Body of pancreas (tissue), 4 donors: ENCODE measurements around the gene MYO16. TPM values are rescaled to one million over a fixed set of nuclear protein-coding genes. Genes with fewer than 3 reads are reported as not detected.

Experiments used
- ATAC-seq: fragments of 150-250 bp; one replicate; pipeline ENCODE4 v1.9.1; 2016
- DNase-seq, 4 donors: peaks; one replicate each; pipeline ENCODE4 v3.0.0-alpha.2; 2019
- H3K27ac ChIP-seq, 4 donors: fragments of 200-600 bp; sonication (generic); 1 replicate in 3 of 4; 2 replicates in 1 of 4; pipeline versions ENCODE4 v1.5.1 to v1.6.1; 2016 to 2019; ENCODE audit warnings: mild to moderate bottlenecking in 1 of 4, mixed read lengths in 1 of 4, moderate library complexity in 1 of 4
- H3K27me3 ChIP-seq, 2 donors: fragments of 200-600 bp; sonication (generic); one replicate each; pipeline ENCODE4 v1.6.0; 2016; ENCODE audit warnings: mild to moderate bottlenecking in 1 of 2
- H3K36me3 ChIP-seq, 2 donors: fragments of 200-600 bp; sonication (generic); replicated peaks in 1 of 2; 2 replicates each; pipeline ENCODE4 v1.5.1; 2016; ENCODE audit warnings: low read depth in 2 of 2; ENCODE audit not compliant: insufficient read depth in 1 of 2
- H3K4me1 ChIP-seq: fragments of 200-600 bp; sonication (generic); one replicate; pipeline ENCODE4 v1.6.0; 2016
- H3K4me3 ChIP-seq, 2 donors: fragments of 200-600 bp; sonication (generic); 1 replicate in 1 of 2; 2 replicates in 1 of 2; pipeline ENCODE4 v1.5.1; 2016 to 2019
- H3K9me3 ChIP-seq, 3 donors: fragments of 200-600 bp; sonication (generic); 1 replicate in 2 of 3; 2 replicates in 1 of 3; pipeline ENCODE4 v1.5.1; 2016
- CTCF ChIP-seq, 7 experiments: fragments of 450-650 bp in 4 of 7; fragments of 200-600 bp in 3 of 7; sonication (generic) in 3 of 7; IDR thresholded peaks; one replicate each; pipeline ENCODE4 v1.5.1; 2016 to 2019; ENCODE audit warnings: antibody characterized with exemption in 7 of 7
- POLR2A ChIP-seq, 3 donors: fragments of 450-650 bp; IDR thresholded peaks; one replicate each; pipeline ENCODE4 v1.6.1; 2016; ENCODE audit warnings: antibody characterized with exemption in 3 of 3, mild to moderate bottlenecking in 2 of 3
- WGBS, 2 donors: methylation state at CpG; one replicate each; pipeline ENCODE4 v1.1.5; 2017; 5-methylcytosine and 5-hydroxymethylcytosine counted together
- intact Hi-C: fragments of 100-400 bp; cut with DNase I; formaldehyde crosslinking; loops from one replicate; pipeline ENCODE4 v1.15.1; 2023
- total RNA-seq, 2 donors: library from RNA; depleted of rRNA; stranded (reverse); fragments of >200 nt; gene quantifications; one replicate each; pipeline ENCODE4 v1.1.0, GENCODE V29; 2016

The MYO16 gene
- total RNA-seq, 2 donors from 2014 or later: under 0.01 to 0.78 TPM

- WGBS, 2 donors: 80 to 86% methylated on average over 9 of the region's 9 CpGs
- TF ChIP-seq CTCF (IDR thresholded peaks at IDR 0.05) (peak in 1 of 7 experiments; percentile 13), POLR2A (IDR thresholded peaks at IDR 0.05) (no peak)
Observed at GRCh38 chr13:109196948-109197347, 567.5 kb downstream of the MYO16 start.

GRCh38 chr13:109198585-109198984, 569.2 kb downstream of the MYO16 start:
- DNase-seq (no peak), ATAC-seq (no peak)
- Histone ChIP-seq H3K36me3 (no peaks in the 10 kb centered on the region), H3K9me3 (no peaks in the 10 kb centered on the region), H3K27me3 (no peaks in the 10 kb centered on the region), H3K27ac (no peak overlapping the region), H3K4me3 (no peak overlapping the region), H3K4me1 (no peaks in the 10 kb centered on the region)
- intact Hi-C loops: no loop called here
- WGBS, 2 donors: 72 to 78% methylated on average over 3 of the region's 3 CpGs
- no peak for TF ChIP-seq POLR2A (IDR thresholded peaks at IDR 0.05)
- TF ChIP-seq CTCF (IDR thresholded peaks at IDR 0.05): no peak

More at GRCh38 chr13:109196948-109197347, 567.5 kb downstream of the MYO16 start:
- no peaks in the 10 kb centered on the region for H3K27me3 ChIP-seq
- H3K27ac ChIP-seq: no peak overlapping the region
- H3K36me3 ChIP-seq: no peaks in the 10 kb centered on the region
- H3K9me3 ChIP-seq: no peaks in the 10 kb centered on the region
- H3K4me3 ChIP-seq: no peak overlapping the region
- ATAC-seq (no peak), DNase-seq (no peak)
- intact Hi-C loops: no loop called here
- no peaks in the 10 kb centered on the region for H3K4me1 ChIP-seq

- Histone ChIP-seq H3K9me3 (no peaks in the 10 kb centered on the region), H3K27me3 (no peaks in the 10 kb centered on the region), H3K4me1 (no peaks in the 10 kb centered on the region), H3K27ac (no peak overlapping the region), H3K36me3 (no peaks in the 10 kb centered on the region), H3K4me3 (no peak overlapping the region)
- no peak for DNase-seq
- TF ChIP-seq CTCF (IDR thresholded peaks at IDR 0.05) (no peak), POLR2A (IDR thresholded peaks at IDR 0.05) (no peak)
- 30 to 34% methylated on average over 4 of the region's 4 CpGs for WGBS, 2 donors
- intact Hi-C loops: no loop called here
- ATAC-seq: no peak
Observed at GRCh38 chr13:109199280-109199679, 569.9 kb downstream of the MYO16 start.

DNA sequence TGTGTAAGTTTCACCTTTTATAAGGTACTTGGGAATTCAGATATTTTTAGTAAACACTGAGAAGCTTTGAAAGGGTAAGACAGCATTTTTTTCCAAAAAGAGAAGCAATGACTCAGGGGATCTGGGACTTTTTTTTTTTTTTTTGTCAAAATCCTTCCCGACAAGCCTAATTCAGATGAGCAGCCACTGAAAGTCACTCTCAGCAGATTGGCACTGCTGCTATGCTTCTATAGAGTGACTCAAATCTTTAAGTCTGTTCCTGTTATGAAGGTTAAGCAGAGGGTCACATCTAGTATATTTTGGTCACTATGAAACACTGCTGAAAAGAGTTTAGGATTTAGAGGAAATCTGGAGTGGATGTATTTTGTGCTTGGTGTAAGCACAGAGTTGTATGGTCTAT, 571.1 kb downstream of the MYO16 start:
- H3K4me3 ChIP-seq: no peak overlapping the region
- 40 to 70% methylated on average over 1 of the region's 1 CpG for WGBS, 2 donors
- ATAC-seq (no peak), DNase-seq (no peak)
- H3K27ac ChIP-seq: no peak overlapping the region
- no peaks in the 10 kb centered on the region for H3K36me3 ChIP-seq
- H3K27me3 ChIP-seq: no peaks in the 10 kb centered on the region
- intact Hi-C loops: no loop called here
- no peaks in the 10 kb centered on the region for H3K4me1 ChIP-seq
- H3K9me3 ChIP-seq: no peaks in the 10 kb centered on the region
- TF ChIP-seq POLR2A (IDR thresholded peaks at IDR 0.05): no peak
- TF ChIP-seq CTCF (IDR thresholded peaks at IDR 0.05): no peak

- Histone ChIP-seq H3K27ac (no peak overlapping the region), H3K9me3 (no peaks in the 10 kb centered on the region), H3K36me3 (no peaks in the 10 kb centered on the region), H3K27me3 (no peaks in the 10 kb centered on the region), H3K4me3 (no peak overlapping the region), H3K4me1 (no peaks in the 10 kb centered on the region)
- DNase-seq: no peak
- WGBS, 2 donors: 78 to 83% methylated on average over 3 of the region's 3 CpGs
- no peak for ATAC-seq
- intact Hi-C loops: no loop called here
- no peak for TF ChIP-seq CTCF (IDR thresholded peaks at IDR 0.05)
- no peak for TF ChIP-seq POLR2A (IDR thresholded peaks at IDR 0.05)
Observed at GRCh38 chr13:109203587-109203986, 574.2 kb downstream of the MYO16 start.
